ENCODE results near the gene GGT5.
A peak's percentile ranks its signal among the peaks of the same experiment; 100 is the strongest.

Gene GGT5

GRCh38 chr22:24181088-24181995 is 63.5 kb downstream of the GGT5 start, which contains the start of gene SUSD2:
SUSD2 (plus strand) TSS chr22:24181487; CDS start chr22:24181520, 33 bp downstream.
- DNase-seq = no peak

- no peak for DNase-seq
Measured at GRCh38 chr22:24180316-24181087, 64.4 kb downstream of the GGT5 start.

- no peak for DNase-seq
Measured at GRCh38 chr22:24179478-24180210, 65.2 kb downstream of the GGT5 start.

GRCh38 chr22:24178502-24179440 is 66.1 kb downstream of the GGT5 start:
- no peak for DNase-seq

GRCh38 chr22:24178021-24178431 is 66.9 kb downstream of the GGT5 start:
- DNase-seq = peak; percentile 39

- DNase-seq = no peak
Measured at GRCh38 chr22:24177456-24177855, 67.4 kb downstream of the GGT5 start.

- no peak for DNase-seq
Measured at GRCh38 chr22:24177045-24177444, 67.8 kb downstream of the GGT5 start.

- DNase-seq = no peak
Measured at GRCh38 chr22:24176630-24177029, 68.3 kb downstream of the GGT5 start.

- DNase-seq = no peak
Measured at GRCh38 chr22:24176040-24176439, 68.8 kb downstream of the GGT5 start.

- DNase-seq = no peak
Measured at GRCh38 chr22:24175160-24175808, 69.6 kb downstream of the GGT5 start.

- no peak for DNase-seq
Measured at GRCh38 chr22:24171822-24172221, 73.1 kb downstream of the GGT5 start.

GRCh38 chr22:24170632-24171031 is 74.2 kb downstream of the GGT5 start:
- DNase-seq = no peak

- DNase-seq = no peak
Measured at GRCh38 chr22:24170188-24170587, 74.7 kb downstream of the GGT5 start.

Data from DMS153 (cell line).